CD4-positive, alpha-beta T cell treated with Interleukin-15 for 1 hour (primary cell): ENCODE measurements around the gene MYO1D.
"Not testable (repeated sequence)": the region's sequence is repeated elsewhere in the genome, so short reads cannot be mapped to it uniquely, and the experiment has no call there.

Experiments used
- DNase-seq: peaks from one replicate; pipeline ENCODE4 v3.0.0-alpha.2; 2020

MYO1D gene

DNA sequence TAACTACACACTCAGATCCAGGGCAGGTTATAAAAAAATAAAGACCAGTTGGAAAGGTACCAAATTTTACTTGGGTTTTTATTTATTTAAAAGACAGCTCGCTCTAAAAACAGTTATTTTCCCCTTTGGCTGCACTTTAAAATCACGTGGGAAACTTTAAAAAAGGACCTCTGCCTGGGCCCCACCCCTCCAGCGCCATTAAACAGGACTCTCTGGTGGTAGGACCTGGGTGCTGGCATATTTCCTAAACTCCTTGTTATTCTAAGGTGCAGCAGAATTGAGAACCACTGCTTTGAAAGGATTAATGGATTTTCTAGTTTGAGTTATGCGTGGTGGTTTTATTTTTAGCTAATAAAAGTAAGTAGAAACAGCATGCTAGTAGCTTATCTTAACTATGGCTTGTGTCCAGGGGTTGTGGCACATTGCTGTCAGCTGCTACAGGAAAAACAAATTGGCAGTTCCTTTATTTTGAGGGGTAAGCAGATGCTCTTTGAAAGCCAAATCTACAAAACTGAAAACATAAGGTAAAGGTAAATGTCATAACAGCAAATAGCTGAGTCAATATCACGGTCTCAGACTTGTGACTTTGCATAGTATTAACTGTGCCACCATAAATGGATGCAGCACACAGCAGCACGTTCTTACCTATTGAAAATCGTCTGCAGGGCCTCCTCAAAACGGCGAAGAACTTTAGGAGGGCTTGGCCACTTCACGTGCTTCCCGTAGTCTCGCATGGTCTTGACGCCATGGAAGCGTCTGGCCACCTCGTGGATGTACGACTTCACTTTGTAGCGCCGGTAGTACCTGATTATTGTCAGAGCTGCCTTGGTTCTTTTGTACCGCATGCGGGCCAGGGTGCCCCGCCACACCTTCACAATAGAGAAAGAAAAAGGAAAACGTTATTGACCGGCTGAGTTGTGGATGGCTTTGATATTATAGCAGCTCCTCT lies 218.2 kb downstream of the MYO1D start:
- no peak for DNase-seq

DNA sequence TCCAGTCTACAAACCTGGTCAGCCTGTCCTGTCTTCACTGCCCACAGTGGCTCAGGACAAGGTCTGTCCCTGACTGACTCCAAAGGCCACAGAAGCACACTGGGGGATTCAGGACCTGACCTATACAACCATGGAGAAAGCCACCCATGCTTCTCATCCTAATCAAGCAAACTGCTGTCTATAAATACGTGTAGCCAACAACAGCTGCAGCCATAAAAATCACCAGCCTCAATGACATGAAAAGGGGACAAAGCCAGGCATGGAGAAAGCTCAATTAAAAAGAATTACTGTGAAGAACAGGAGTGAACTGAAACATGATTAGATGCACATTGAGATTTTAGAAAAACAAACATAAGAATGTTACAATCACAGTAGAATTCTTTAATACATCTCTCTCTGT lies 220.0 kb downstream of the MYO1D start:
- no peak for DNase-seq

DNA sequence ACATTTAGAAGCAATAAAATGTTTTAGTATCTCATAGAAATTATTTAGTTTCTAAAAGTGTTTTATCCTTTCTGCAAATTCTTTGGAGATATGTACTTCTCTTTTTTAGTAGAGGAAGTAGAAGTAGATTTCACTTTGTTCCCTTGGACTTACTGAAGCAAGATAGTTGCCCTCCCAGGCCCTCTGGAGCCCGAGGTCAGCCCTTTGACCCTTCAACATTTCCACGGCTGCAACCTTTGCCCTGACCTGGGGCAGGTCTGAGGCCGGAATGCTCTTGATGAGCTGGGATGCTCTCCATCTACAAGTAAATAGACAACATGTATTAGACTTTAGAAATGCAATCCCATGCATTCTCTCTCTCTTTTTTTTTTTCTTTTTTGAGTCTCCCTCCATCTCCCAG lies 222.6 kb downstream of the MYO1D start:
- DNase-seq, result no peak

GRCh38 chr17:32651084-32651483 lies 225.8 kb downstream of the MYO1D start:
- no peak for DNase-seq

GRCh38 chr17:32648450-32648849 lies 228.5 kb downstream of the MYO1D start:
- no peak for DNase-seq

DNA sequence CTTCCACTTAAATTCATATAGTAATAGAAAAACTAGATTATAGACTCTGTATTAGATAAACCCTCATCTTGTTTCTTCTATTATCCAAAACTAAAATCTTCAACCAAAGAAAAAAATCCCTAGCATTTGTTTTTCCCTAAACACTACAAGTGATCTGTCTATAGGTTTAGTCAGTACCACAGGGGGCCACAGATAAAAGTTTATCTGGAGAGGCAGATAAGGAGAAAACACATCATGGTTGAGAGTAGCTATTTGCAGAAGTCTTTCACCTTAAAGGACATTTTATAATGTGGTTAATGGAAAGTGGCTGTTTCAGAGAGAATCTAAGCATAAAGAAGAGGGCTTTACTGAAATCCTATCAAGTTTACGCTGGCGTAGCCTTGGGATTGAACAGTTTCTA lies 230.0 kb downstream of the MYO1D start:
- no peak for DNase-seq

- not testable (repeated sequence) for DNase-seq
Measured at GRCh38 chr17:32641514-32641913, 235.4 kb downstream of the MYO1D start.

- DNase-seq, result no peak
Measured at GRCh38 chr17:32636598-32637218, 240.2 kb downstream of the MYO1D start.

DNA sequence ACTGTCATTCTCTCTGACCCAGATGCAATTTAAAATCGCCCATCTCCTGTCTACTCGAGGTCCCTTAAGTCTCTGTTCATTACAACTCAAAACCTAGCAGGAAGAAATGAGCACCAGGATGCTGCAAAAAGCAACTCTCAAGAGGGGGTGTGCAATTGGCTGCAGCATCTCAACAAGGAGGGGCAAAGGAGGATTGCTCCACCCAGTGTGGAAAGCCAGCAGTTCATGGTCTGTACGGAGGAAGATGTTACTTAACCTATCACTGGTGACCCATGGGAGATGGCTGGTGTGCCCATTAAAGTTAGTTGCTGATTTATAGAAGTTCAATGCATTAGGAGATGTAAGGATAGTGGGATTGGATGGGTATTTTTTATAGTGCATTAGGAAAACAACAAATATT lies 242.8 kb downstream of the MYO1D start:
- no peak for DNase-seq

DNA sequence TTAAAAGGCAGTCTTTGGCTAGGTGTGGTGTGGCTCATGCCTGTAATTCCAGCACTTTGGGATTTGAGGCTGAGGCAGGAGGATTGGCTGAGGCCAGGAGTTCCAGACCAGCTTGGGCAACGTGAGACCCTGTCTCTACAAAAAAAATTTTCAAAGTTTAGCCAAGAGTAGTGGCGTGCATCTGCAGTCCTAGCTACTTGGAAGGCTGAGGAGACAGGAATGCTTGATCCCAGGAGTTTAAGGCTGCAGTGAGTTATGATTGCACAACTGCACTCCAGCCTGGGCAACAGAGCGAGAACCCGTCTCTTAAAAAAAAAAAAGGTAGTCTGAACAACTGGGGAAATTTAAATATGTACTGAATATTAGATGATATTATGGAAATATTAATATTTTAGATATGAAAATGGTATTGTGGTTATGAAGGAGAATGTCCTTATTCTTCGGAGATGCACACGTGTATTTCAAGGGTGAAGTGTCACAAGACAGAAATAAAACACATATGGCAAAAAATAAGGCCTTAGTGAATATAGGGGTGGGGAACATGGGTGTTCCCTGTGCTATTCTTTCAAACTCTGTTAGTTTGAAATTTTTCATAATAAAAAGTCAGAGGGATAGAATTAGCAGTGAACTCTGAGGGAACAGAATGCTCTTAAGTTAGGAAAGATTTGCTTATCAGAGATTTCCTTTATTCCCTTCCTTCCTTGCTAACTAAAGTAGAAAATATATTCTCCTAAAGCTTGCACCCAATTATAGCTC lies 245.4 kb downstream of the MYO1D start:
- DNase-seq, result no peak

- DNase-seq, result no peak
Measured at GRCh38 chr17:32629563-32630190, 247.2 kb downstream of the MYO1D start.

- no peak for DNase-seq
Measured at GRCh38 chr17:32628271-32629044, 248.5 kb downstream of the MYO1D start.

DNA sequence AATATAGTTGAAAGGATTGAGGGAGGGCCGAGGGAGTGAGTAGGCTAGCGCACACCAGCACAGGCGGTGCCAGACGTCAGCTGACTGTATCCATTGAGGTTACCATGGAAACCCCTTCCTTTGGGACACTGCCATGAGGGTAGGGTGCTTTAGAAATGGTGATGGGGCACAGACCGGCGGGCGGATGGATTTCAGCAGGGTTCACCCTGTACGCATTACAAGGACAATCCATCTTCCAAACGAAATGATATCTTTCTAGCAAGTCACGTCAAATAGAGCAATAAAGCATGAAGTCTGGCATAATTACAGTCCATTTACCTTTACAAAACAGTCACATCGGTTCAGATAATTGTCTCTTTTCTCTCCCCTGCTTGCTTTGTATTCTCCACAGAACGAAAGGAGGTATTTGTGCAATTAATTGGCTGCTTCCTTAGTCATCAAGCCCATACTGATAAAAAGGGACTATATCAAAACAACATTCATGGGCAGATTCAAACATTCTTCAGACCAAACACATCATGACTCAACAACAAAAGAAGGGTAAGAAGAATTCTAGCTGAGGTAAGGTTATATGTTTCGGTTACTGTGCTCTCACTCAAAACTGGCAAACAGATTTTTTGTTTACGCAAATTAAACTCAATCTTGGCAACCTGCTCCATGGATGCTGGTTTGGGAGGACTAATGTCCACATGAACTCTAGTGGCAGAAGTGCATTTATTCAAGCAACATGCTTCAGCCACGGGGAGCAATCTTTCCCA lies 249.5 kb downstream of the MYO1D start:
- DNase-seq, result no peak

GRCh38 chr17:32626379-32626791 lies 250.5 kb downstream of the MYO1D start:
- no peak for DNase-seq

- DNase-seq, result no peak
Measured at GRCh38 chr17:32625971-32626370, 251.0 kb downstream of the MYO1D start.

GRCh38 chr17:32623196-32623595 lies 253.7 kb downstream of the MYO1D start:
- no peak for DNase-seq

DNA sequence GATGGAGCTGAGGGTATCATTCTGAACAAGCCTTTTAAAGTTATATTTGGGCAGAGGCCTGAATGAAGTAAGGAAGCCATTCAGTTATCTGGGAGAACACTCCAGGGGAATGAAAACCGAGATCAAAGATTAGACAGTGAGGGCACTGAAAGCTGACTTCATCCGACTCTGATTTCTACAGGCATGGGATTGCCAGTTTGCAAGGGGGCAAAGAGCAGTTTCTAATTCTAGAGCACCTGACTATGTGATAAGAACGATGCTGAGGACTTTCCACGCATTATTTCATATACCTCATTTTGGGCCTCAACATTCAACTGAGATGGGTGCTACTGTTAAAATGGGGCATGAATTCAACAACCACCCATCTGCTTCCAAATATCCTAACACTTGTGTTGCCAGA lies 254.4 kb downstream of the MYO1D start:
- no peak for DNase-seq

DNA sequence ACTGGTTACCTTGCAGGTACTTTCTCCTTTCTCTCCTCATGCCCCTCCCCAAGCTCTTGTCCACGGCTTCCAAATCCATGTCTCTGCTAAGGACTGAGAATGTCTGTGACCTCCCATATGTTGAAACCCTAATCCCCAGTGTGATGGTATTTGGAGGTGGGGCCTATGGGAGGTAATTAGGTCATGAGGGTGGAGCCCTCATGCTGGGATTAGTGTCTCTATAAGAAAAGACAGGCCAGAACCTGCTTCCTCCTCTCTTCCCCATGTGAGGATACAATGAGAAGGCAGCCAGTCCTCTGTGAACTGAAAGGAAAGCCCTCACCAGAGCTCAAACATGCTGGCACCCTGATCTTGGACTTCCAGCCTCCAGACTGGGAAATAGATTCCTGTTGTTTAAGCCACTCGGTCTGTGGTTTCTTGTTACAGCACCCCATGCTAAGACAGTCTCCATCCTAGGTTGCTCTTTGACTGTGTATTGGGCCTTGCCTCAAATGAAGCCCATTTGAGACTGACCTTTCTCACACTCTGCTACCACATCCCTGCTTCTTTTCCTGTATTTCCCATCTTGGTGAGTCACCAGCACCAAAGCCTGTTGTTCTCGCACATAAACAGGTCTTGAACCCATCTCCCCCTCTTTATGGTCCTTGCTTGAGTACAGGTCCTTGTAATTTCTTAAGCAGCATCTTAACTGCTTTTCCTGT lies 255.2 kb downstream of the MYO1D start:
- no peak for DNase-seq

DNA sequence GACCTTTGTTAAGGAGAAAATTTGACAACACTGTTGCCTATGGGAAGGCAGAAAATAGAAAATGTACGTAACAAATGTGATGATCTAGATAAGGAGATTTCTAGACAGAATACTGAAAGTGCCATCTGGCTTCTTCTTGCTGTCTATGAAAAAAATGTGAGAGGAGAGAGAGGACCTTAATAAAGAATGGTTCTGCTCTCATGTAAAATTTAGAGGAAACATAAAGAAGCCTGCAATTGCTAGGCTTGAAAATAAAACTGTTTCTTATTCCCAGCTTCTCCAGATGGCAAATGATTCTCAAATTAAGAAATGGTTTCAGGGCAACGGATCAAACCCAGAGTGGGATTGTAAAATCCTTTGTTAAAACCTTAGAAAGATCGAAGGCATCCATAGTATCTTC lies 261.6 kb downstream of the MYO1D start:
- DNase-seq, result no peak

- no peak for DNase-seq
Measured at GRCh38 chr17:32610943-32611342, 266.0 kb downstream of the MYO1D start.
